ENCODE measurements around the gene PFN3. TPM values are rescaled to one million over a fixed set of nuclear protein-coding genes. Genes with fewer than 3 reads are reported as not detected.

PFN3 gene
- total RNA-seq, 1 experiment from 2014 or later: not detected

- no peak for DNase-seq (ENCODE audit: low spot score)
These were observed 38.0 kb upstream of the PFN3 start for GRCh38 chr5:177438468-177438867.

DNA sequence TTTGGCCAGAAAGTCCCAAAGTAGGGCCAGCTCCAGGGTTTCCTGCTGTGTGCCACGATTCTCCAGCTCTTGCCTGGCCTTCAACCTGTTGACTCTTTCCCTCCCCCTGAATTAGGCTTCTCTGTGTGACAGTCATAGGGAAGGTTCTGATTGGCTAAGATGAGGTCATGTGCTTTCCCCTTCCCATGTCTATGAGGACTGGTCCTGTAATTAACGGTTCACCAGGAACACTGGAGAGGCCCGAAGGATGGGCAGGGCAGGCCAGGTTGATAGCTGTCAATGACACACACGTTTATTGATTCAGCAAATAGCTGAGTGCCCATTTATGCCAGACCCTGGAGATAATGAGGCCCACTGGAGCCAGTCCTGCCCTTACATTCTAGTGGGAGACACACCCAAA lies 37.2 kb upstream of the PFN3 start:
- DNase-seq (ENCODE audit: low spot score): no peak

DNA sequence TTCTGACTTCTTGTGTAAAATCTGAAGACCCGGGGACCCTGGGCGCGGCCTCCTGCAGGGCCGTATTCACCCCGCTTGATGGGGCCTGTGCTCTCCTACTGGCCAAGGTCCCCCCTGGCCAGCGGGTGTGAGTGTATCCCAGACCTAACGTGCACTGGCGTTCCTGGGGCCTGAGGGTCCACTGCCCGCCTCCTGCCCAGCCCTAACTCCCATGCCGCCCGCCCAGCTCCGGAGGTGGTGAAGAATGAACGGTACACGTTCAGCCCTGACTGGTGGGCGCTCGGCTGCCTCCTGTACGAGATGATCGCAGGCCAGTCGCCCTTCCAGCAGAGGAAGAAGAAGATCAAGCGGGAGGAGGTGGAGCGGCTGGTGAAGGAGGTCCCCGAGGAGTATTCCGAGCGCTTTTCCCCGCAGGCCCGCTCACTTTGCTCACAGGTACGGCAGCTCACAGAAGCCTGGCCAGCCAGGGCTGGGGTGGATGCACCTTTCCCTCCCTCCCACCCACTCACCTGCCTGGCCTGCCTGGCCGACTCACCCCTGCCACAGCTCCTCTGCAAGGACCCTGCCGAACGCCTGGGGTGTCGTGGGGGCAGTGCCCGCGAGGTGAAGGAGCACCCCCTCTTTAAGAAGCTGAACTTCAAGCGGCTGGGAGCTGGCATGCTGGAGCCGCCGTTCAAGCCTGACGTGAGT lies 35.5 kb upstream of the PFN3 start:
- DNase-seq (ENCODE audit: low spot score): no peak

GRCh38 chr5:177434942-177435738 lies 34.7 kb upstream of the PFN3 start:
- DNase-seq (ENCODE audit: low spot score): no peak

DNA sequence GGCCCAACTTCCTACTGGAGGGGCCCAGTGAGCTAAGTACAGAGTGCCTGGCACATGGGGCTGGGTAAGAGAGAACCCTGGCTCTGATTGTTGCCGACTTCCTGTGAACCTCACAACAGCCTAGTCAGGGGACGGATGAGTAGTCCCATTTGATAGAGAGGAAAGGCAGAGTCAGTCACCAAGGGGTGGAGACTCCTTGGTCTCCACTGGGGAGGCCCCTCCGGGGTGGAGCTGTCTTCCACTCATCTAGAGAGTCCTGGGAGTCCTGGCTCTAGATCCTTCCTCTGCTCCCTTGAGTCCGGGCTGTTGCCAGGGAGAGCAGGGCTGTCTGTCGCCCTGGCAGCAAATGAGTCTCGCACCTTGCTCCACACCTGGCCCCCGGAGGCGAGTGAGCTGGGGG lies 34.0 kb upstream of the PFN3 start:
- DNase-seq (ENCODE audit: low spot score): peak; percentile 54

GRCh38 chr5:177433658-177434217 lies 33.3 kb upstream of the PFN3 start:
- DNase-seq (ENCODE audit: low spot score): no peak

- DNase-seq (ENCODE audit: low spot score): no peak
These were observed 32.6 kb upstream of the PFN3 start for GRCh38 chr5:177432839-177433657.

DNA sequence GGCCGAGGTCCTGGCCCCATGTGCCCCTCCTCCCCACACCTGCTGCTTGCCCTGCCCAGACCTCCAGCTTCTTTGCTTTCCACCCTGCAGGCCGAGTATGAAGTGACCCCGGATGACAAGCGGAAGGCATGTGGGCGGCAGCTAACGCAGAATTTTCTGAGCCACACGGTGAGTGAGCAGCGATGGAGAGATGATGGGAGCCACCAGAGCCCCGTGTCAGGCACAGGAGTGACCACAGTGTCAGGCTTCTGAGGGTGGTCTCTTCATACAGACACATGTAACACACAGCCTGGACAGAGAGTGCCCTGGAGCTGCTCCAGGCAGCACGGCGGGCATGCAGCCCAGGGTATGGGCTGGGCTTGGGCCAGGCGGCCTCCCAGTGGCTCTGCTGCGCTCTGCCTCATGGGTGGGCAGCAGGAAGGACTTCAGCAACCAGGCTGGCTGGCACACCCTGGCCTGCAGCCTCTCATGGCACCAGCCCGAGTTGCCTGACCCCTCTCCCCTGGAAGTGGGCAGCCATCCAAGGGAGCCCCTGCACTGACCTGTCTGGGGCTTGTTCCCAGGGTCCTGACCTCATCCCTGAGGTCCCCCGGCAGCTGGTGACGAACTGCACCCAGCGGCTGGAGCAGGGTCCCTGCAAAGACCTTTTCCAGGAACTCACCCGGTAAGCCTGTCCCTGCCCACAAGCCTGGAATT lies 31.8 kb upstream of the PFN3 start:
- no peak for DNase-seq (ENCODE audit: low spot score)

DNA sequence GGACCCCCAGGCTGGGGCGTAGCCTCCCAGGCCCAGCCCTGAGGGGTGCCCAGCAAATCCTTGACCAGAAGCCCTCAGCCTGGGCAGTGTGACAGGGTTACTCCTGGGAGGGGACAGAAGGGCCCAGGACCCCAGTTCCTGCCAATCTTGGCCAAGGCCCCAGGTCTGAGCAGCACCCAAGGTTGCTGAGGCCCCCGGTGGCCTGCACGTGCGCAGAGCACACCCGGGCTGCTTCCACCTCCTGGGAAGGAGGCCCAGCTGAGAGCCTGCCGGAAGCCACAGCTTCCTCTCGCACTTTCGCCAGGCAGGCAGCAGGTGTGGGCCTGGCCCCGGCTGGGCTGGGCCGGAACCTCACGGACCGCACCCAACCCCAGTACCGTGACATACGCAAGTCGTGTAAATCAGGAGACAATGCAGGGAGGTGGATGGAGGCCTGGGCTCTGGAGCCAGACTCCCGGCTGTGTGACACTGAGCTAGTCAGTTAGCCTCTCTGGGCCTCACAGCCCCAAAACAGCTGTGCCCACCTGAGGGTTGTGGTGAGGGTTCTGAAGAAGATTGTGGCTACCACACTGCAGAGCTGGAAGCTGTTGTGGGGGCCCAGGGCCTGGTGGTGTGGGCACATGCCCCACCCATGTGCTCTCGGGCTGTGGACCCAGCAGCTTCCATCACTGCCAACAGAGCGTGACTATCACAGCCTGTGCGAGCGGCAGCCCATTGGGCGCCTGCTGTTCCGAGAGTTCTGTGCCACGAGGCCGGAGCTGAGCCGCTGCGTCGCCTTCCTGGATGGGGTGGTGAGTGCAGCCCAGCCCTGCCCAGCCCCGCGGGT lies 31.1 kb upstream of the PFN3 start:
- DNase-seq (ENCODE audit: low spot score): no peak

GRCh38 chr5:177430972-177431316 lies 30.5 kb upstream of the PFN3 start:
- no peak for DNase-seq (ENCODE audit: low spot score)

DNA sequence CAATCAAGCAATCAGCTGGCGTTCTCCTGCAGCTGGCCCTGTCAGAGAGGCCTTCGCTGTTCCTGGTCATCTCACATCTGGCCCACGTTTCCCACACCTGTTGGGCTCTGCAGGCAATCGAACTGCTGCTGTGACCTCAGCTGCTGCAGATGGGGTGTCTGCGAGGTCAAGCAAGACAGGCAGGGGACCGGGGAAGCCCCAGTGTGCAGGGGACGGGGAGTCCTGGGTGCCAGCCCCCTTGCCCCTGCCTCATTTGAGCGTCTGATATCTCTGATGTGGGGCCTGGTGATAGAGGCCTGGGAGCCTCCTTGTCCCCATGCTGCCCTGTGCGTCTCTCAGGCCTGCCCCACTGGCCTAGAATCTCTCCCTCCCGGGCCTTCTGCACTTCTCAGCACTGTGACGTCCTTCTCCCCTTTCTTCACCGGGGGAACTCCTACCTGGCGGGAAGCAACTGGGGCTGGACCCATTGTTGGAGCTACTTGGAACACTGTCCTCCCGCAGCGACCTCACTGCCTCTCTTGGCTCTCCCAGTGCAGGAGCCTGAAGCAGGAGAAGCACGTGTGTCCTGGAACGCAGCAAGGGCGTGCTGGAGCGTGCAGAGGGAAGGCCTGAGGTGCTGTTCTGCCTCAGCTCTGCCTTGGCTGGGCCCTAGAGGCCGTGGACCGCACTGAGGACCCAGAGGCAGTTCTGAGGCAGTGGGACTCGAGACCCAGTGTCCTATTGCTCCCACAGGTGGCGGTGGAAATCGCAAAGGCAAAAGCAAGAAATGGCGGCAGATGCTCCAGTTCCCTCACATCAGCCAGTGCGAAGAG lies 29.9 kb upstream of the PFN3 start:
- no peak for DNase-seq (ENCODE audit: low spot score)

DNA sequence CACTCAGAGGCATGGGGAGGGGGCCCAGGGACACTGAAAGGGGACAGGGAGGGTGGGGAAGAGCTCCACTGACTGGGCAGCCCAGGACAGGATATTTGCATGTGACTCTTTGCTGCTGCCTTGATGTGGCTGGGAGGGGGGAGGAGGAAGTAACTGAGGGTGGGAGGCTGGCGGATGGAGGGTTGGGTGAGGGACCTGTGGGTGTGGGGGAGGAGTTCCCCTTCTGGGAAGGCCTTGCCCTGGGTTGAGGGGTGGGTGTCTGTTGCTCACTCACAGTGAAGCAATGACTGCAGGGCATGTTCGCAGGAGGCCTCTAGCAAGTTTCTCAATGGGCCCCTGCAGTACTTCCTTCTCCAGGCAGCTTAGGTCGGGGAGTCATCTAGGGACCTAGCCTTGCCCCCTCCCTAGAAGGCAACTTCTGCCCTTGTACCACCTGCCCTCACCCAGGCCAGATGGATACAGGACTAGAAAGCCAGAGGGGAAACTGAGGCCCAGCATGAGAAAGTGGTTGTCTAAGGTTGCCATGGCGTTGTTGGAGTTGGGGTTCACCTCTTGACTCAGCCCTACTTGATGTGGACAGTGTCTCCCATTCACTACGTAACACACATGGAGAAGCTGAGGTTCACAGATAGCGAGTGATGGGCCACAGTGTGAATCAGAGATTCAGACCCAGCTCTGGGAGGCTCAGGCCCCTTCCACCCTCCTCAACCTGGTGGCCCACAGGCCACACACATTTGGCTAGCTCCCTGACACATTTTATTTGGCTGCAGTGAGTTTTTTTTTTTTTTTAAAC lies 29.0 kb upstream of the PFN3 start:
- no peak for DNase-seq (ENCODE audit: low spot score)

DNA sequence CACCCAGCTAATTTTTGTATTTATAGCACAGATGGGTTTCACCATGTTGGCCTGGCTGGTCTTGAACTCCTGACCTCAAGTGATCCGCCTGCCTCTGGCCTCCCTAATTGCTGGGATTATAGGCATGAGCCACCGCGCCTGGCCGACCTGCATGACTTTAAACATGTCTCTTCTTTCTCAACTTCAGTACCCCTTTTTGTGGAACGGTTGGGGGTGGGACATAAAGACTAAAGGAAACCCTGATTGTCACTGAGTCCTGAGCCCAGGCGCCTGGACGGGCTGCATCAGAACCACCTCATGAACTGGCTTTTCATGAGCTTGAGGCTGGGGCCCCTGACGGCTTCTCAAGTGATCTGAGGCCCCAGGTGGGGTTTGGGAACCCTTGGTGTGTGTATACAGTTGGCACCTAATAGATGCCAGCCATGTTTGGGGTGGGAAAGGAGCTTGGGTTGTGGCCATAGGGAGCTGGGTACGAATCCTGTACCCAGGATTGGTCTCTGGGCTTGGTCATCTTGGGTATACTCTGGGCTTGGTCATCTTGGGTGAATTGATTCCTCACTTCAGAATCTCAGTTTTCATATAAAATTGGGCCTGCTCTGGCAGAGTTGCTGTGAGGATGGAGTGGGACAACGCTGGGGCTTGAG lies 28.2 kb upstream of the PFN3 start:
- no peak for DNase-seq (ENCODE audit: low spot score)

DNA sequence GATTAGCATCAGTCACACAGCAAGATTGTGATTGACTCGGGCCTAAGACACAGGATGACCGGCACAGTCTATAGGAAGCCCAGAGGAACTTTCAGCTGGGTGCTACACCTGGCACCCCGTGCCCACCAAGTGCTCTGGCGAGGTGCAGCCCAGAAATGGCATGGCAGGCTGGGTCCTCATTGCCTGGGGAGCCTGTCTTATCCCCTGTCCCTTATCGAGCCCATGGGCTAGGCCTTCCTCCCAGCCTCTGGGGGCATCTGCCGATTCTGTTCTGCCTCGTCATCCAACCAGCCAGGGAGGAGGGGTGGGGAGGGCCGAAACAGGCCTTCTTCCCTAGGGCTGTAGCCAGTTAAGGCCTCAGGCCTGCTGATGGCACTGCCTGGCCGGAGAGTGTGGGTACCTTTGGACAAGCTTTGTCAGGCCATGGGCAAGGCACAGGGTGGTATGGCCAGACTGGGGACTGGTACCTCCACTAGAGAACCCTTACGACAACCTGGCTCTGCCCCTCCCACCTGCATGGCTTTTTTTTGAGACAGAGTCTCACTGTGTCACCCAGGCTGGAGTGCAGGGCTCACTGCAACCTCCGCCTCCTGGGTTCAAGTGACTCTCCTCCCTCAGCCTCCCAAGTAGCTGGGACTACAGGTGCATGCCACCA lies 27.6 kb upstream of the PFN3 start:
- DNase-seq (ENCODE audit: low spot score): no peak

- no peak for DNase-seq (ENCODE audit: low spot score)
These were observed 26.9 kb upstream of the PFN3 start for GRCh38 chr5:177427211-177427822.

DNA sequence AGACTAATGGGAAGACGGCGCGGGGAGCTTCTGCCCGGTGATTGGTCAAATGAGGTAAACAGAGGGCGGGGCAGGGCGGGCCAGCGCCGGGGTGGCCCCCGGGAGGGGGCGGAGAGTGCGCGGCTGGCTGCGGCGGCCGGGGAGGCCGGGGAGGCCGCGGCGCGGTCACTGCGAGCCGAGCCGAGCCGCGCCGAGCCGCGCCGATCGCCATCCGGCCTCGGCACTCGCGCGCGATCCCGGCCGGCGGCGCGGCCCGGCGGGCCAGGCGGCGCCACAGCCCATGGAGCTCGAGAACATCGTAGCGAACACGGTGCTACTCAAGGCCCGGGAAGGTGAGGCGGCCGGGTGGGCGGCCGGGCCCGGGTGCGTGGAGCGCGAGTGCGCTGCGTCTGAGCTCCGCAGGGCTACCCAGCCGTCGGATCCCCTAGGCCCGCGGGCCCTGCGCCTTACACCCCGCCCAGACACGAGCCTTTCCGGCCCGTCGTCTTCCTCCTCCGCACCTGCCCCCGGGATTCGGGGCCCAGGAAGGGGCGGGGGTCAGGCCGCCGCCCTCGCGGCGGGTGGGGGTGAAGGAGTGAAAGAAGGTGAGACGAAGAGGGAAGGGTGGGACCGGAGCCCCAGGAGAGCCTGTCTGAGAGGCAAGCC lies 26.2 kb upstream of the PFN3 start, which contains the start of gene GRK6:
TSS of gene GRK6 (plus strand) at position 111 of the 645 bp plus-strand sequence. CDS start at position 281, 170 bp downstream.
- no peak for DNase-seq (ENCODE audit: low spot score)
